Measurements from ENCODE around the gene RNF183.

The RNF183 gene

DNA sequence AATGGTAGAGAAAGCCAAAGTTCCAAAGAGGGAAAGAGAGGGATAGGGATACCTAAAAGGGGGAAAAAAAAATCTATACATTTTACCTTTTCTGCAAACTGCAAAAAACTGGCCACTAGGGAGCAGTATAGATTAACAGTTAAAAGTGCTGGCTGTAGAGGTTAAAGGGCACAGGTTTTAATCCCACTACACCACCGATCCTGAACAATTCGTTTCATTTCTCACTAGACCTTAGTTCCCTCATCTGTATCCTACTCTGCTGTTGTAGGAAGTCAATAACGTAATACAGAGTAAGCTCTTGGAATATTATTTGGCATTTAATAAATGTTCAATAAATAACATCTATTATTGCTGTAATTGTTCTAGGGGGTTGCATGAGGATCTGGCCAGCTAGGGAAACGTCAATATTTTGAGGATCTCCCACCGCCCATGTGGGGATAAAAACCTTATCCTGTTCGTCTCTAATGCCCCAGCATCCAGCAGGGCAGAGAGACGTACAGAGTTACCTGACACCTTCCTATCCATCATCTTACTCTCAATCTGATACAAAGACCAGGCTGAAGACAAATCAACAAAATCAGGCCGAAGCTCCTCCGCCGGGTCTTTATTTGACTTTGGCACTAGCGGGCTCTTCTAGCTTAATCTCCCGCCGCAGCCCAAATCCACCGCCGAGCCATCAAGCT, 28.6 kb downstream of the RNF183 start:
- H3K36me3 ChIP-seq (ENCODE audit: control insufficient read depth, insufficient read depth, low read length) = peaks cover 15% of the 10 kb centered on the region
- peak; percentile 30 for DNase-seq (ENCODE audit: extremely low read depth, insufficient read length)
- H3K4me3 ChIP-seq (replicated peaks; ENCODE audit: low read depth, low read length) = peak overlapping the region; percentile 76
- H3K27me3 ChIP-seq (replicated peaks; ENCODE audit: control insufficient read depth, insufficient read depth, low read length) = no peaks in the 10 kb centered on the region
- TF ChIP-seq CTCF (IDR thresholded peaks at IDR 0.05; ENCODE audit: insufficient read depth, low read length, poor library complexity, severe bottlenecking) = peak; percentile 60

DNA sequence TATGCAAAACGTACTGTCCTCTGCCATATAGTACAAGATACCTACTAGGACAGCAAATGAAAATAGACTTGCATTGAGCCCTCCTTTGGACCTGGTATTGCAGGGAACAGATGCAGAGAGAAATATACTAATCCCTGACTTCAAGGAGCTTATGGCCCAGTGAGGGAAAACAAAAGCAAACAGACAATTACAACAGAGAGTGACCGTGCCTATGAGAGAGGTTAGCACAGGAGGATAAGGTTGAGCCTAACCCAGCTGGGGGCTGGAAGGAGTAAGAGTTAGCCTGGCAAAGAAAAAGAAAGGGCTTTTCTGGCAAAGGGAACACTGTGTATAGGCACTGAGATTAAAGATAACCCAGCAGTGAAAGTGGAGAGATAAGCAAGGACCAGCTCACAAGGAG, 33.3 kb downstream of the RNF183 start:
- Histone ChIP-seq H3K4me3 (replicated peaks; ENCODE audit: low read depth, low read length) (no peak overlapping the region), H3K27me3 (replicated peaks; ENCODE audit: control insufficient read depth, insufficient read depth, low read length) (no peaks in the 10 kb centered on the region), H3K36me3 (ENCODE audit: control insufficient read depth, insufficient read depth, low read length) (peaks cover 11% of the 10 kb centered on the region)
- no peak for DNase-seq (ENCODE audit: extremely low read depth, insufficient read length)
- TF ChIP-seq CTCF (IDR thresholded peaks at IDR 0.05; ENCODE audit: insufficient read depth, low read length, poor library complexity, severe bottlenecking) = no peak

DNA sequence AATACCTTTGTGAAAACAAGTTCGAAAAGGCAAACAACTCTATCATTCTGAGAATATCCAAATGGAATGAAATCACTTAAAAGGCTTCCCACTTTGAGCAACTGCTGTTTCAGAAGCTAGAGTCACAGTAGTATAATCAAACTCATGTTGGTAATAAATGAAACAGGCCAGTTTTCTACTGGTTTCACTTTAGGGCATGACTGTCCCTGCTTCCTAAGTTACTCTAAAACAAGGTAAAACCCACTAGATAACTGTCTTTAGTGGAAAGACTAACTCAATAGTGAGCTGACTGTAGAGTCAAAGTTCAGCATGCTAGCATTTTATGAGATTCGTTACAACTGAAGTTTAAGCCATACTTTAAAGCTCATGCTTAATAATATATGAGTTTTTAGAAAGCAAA, 33.8 kb downstream of the RNF183 start:
- H3K36me3 ChIP-seq (ENCODE audit: control insufficient read depth, insufficient read depth, low read length) = peaks cover 11% of the 10 kb centered on the region
- no peaks in the 10 kb centered on the region for H3K27me3 ChIP-seq (replicated peaks; ENCODE audit: control insufficient read depth, insufficient read depth, low read length)
- no peak for TF ChIP-seq CTCF (IDR thresholded peaks at IDR 0.05; ENCODE audit: insufficient read depth, low read length, poor library complexity, severe bottlenecking)
- DNase-seq (ENCODE audit: extremely low read depth, insufficient read length) = no peak
- H3K4me3 ChIP-seq (replicated peaks; ENCODE audit: low read depth, low read length) = no peak overlapping the region

DNA sequence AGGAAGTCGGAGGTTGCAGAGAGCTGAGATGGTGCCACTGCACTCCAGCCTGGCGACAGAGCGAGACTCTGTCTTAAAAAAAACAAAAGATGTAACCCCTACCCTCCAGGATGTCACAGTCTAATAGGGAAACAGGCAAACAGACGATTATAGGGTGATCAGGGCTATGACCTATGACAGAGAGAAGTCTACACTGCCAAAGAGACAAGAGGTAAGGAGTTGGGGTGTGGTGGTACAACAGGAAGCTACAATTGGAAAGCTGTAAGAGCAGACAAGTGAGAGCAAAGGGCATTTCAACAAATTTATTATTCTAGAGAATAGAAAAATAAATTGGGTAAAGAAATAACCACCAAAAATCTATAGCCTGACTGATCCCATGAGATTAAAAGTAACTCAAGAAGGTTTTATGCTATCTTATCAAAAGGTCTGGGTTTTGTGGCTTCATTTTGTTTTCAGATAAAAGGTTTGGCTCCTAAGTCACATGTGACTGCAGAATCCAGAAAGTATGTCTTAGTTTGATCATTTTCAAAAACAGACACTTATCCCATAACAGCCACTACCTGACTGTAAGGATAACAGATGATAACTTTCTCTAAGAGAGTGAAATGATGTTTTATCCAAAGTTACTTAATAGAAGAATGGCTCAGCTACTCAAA, 35.1 kb downstream of the RNF183 start:
- DNase-seq (ENCODE audit: extremely low read depth, insufficient read length) = no peak
- no peak for TF ChIP-seq CTCF (IDR thresholded peaks at IDR 0.05; ENCODE audit: insufficient read depth, low read length, poor library complexity, severe bottlenecking)
- Histone ChIP-seq H3K4me3 (replicated peaks; ENCODE audit: low read depth, low read length) (no peak overlapping the region), H3K36me3 (ENCODE audit: control insufficient read depth, insufficient read depth, low read length) (peaks cover 11% of the 10 kb centered on the region), H3K27me3 (replicated peaks; ENCODE audit: control insufficient read depth, insufficient read depth, low read length) (no peaks in the 10 kb centered on the region)

GRCh38 chr9:113266174-113266573, 37.0 kb downstream of the RNF183 start:
- H3K4me3 ChIP-seq (replicated peaks; ENCODE audit: low read depth, low read length) = no peak overlapping the region
- DNase-seq (ENCODE audit: extremely low read depth, insufficient read length) = no peak
- H3K27me3 ChIP-seq (replicated peaks; ENCODE audit: control insufficient read depth, insufficient read depth, low read length) = no peaks in the 10 kb centered on the region
- H3K36me3 ChIP-seq (ENCODE audit: control insufficient read depth, insufficient read depth, low read length) = peaks cover 4% of the 10 kb centered on the region
- TF ChIP-seq CTCF (IDR thresholded peaks at IDR 0.05; ENCODE audit: insufficient read depth, low read length, poor library complexity, severe bottlenecking) = no peak
